ENCODE results near the gene BCLAF1.
A peak's percentile ranks its signal among the peaks of the same experiment; 100 is the strongest.

BCLAF1 gene

GRCh38 chr6:136249336-136249735 lies 40.3 kb downstream of the BCLAF1 start:
- no peak for TF ChIP-seq ZFX (IDR thresholded peaks at IDR 0.05; ENCODE audit: borderline replicate concordance)
- no peak for TF ChIP-seq CTCF (IDR thresholded peaks at IDR 0.05)
- peak overlapping the region; percentile 77 for H3K27ac ChIP-seq

GRCh38 chr6:136244061-136244616 lies 45.5 kb downstream of the BCLAF1 start:
- H3K27ac ChIP-seq, result no peak overlapping the region
- TF ChIP-seq CTCF (IDR thresholded peaks at IDR 0.05), result no peak
- TF ChIP-seq ZFX (IDR thresholded peaks at IDR 0.05; ENCODE audit: borderline replicate concordance), result no peak

GRCh38 chr6:136236466-136237293 lies 53.0 kb downstream of the BCLAF1 start:
- TF ChIP-seq CTCF (IDR thresholded peaks at IDR 0.05) (no peak), ZFX (IDR thresholded peaks at IDR 0.05; ENCODE audit: borderline replicate concordance) (no peak)
- no peak overlapping the region for H3K27ac ChIP-seq

GRCh38 chr6:136235233-136235564 lies 54.4 kb downstream of the BCLAF1 start:
- TF ChIP-seq ZFX (IDR thresholded peaks at IDR 0.05; ENCODE audit: borderline replicate concordance), result no peak
- TF ChIP-seq CTCF (IDR thresholded peaks at IDR 0.05), result no peak

GRCh38 chr6:136232701-136233100 lies 56.9 kb downstream of the BCLAF1 start:
- TF ChIP-seq CTCF (IDR thresholded peaks at IDR 0.05) (no peak), ZFX (IDR thresholded peaks at IDR 0.05; ENCODE audit: borderline replicate concordance) (no peak)
- H3K27ac ChIP-seq, result no peak overlapping the region

More at GRCh38 chr6:136235233-136235564, 54.4 kb downstream of the BCLAF1 start:
- H3K27ac ChIP-seq, result no peak overlapping the region

- TF ChIP-seq CTCF (IDR thresholded peaks at IDR 0.05), result no peak
Measured at GRCh38 chr6:136230219-136230853, 59.3 kb downstream of the BCLAF1 start.

GRCh38 chr6:136228814-136229213 lies 60.8 kb downstream of the BCLAF1 start:
- H3K27ac ChIP-seq, result no peak overlapping the region
- no peak for TF ChIP-seq ZFX (IDR thresholded peaks at IDR 0.05; ENCODE audit: borderline replicate concordance)
- no peak for TF ChIP-seq CTCF (IDR thresholded peaks at IDR 0.05)

More at GRCh38 chr6:136230219-136230853, 59.3 kb downstream of the BCLAF1 start:
- H3K27ac ChIP-seq, result no peak overlapping the region; the same call in 1 of the 2 replicates

All from 22Rv1 (cell line).